ENCODE results near the gene LRRC3B.

The LRRC3B gene

GRCh38 chr3:26713091-26713490 is 90.5 kb downstream of the LRRC3B start:
- no peak for DNase-seq

DNA sequence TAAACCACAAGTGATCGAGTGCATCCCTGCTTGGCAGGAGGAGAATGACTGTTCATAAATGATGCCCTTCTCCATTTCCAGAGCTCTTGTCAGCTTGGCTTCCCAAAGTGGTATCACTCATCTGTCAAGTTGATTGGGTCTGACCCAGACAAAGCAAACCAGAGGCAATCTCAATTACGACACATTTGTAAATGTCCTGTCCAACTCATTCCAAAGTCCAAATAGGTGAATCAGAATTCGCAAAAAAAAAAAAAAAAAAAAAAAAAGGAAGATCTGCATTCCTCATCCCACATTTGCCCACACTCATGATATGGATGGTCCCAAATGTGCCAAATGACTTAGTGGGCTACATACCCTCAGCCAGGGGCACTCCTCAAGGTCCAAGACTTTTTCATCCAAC is 91.9 kb downstream of the LRRC3B start:
- DNase-seq = no peak

DNA sequence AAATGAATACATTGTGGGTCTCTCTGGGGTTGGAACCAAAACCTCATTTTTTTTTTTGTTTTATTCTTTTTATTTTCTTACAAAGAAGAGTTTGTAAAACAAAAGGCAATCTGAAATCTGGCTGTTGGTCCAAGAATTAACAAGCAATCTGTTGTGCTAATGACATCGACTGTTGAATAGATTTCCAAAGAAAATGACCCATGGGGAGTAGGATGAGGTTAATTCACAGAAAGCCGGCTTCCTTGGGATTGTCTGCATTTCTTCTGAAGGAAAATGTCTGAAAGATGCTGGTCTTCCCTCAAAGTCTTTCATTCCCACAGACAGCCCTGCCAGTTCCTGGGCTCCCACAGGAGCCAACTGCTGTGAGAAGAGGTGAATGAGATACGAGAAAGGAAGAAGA is 92.9 kb downstream of the LRRC3B start:
- DNase-seq = no peak

GRCh38 chr3:26718315-26718714 is 95.7 kb downstream of the LRRC3B start:
- DNase-seq = no peak

DNA sequence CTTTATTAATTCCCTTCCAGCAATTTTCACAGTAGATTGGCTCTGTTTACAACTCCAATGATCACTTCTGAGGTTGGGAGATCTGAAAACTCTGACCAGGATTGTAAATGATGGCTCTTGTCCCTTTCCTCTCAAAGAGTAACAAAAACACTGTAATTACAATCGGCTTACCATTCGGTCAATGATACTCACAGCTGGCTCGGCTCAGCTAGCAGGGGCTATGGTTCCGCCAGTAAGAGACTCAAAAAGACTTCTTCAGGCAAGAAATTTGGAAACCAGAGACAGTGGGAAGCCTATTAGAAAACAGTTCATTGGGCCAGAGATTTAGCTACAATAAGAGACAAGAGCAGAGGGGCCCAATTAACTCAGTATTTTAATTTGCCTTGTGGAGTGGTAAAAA is 96.6 kb downstream of the LRRC3B start:
- no peak for DNase-seq

GRCh38 chr3:26721047-26721446 is 98.5 kb downstream of the LRRC3B start:
- no peak for DNase-seq

GRCh38 chr3:26731843-26732242 is 109.3 kb downstream of the LRRC3B start:
- no peak for DNase-seq

GRCh38 chr3:26750263-26750662 is 127.7 kb downstream of the LRRC3B start:
- DNase-seq = no peak

DNA sequence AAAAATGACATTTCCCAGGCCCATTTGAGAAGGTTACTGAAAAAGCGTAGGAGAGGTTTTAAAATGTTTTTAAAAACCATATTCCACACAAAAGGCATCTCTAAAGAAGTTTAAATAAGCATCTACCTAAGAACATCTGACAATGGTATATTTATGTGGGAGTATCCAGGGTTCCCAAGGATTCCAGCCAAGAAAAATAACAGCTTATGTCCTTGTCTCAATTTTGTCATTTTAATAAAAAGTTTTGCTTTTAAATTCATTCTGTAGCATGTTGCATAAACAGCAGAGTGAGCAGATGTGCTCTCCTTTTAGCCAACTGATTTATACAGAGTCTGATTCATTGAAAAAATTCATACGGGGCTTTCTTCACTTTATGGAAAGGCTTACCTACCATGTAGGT is 129.9 kb downstream of the LRRC3B start:
- no peak for DNase-seq

GRCh38 chr3:26753095-26753494 is 130.5 kb downstream of the LRRC3B start:
- DNase-seq = no peak

- DNase-seq = no peak
Measured at GRCh38 chr3:26757978-26758377, 135.4 kb downstream of the LRRC3B start.
